GF-D8 (cell line): ENCODE results near the gene IGF1.
"Not testable (repeated sequence)": the region's sequence is repeated elsewhere in the genome, so short reads cannot be mapped to it uniquely, and the experiment has no call there.

ENCODE experiments used
- DNase-seq: peaks from one replicate; lab custom pipeline; 2025; lab: John Stamatoyannopoulos, UW

Gene IGF1

DNA sequence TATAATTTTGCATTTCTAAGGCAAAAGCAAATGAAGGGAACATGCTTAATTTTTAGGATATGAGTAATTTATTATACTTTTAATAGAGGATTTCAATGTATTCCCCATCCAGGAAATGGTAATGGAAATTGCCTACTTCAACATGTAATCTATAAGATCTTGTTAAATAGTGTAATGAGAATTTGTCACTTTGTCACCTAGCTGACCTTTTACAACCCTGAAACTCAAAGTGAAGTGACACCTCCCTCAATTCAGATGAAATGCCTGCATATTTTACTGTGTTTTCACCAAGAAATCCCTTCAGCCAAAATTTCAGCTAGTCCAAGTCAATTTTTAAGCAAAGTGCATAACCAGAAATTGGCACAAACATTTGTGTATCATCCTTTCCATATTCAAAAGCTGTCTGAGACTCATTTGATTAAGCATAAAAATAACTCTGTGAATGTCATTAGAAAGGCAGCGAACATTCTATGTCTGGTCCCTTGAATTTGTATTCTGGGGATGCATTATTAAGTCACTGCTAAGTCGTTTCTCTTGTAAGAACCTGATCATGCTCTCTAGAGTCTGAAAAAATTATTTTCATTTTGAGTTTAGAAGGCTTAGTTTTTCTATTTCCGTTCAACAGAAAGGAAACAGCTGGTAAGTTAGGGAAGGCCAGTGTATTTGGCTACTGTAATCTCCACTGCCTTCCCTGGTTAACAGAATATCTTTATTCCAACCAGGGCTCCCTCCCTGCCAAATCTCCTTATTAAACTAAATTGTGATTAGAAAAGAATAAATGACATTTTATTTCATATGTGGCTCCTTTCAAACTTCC lies 100.8 kb downstream of the IGF1 start:
- DNase-seq = no peak

GRCh38 chr12:102376781-102377180 lies 103.6 kb downstream of the IGF1 start:
- DNase-seq = no peak

GRCh38 chr12:102376181-102376747 lies 104.1 kb downstream of the IGF1 start:
- DNase-seq = no peak

- no peak for DNase-seq
Observed at GRCh38 chr12:102374190-102374589, 106.2 kb downstream of the IGF1 start.

- DNase-seq = no peak
Observed at GRCh38 chr12:102372087-102372486, 108.3 kb downstream of the IGF1 start.

DNA sequence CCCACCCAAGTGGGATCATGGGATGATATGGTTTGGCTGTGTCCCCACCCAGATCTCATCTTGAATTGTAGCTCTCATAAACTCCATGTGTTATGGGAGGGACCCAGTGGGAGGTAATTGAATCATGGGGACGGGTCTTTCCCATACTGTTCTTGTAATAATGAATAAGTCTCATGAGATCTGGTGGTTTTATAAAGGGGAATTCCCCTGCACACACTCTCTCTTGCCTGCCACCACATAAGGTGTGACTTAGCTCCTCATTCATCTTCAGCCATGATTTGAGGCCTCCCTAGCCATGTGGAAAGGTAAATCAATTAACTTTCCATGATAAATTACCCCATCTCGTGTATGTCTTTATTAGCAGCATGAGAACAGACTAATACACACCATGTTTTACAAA lies 109.2 kb downstream of the IGF1 start:
- DNase-seq = no peak

- no peak for DNase-seq
Observed at GRCh38 chr12:102369876-102370275, 110.5 kb downstream of the IGF1 start.

DNA sequence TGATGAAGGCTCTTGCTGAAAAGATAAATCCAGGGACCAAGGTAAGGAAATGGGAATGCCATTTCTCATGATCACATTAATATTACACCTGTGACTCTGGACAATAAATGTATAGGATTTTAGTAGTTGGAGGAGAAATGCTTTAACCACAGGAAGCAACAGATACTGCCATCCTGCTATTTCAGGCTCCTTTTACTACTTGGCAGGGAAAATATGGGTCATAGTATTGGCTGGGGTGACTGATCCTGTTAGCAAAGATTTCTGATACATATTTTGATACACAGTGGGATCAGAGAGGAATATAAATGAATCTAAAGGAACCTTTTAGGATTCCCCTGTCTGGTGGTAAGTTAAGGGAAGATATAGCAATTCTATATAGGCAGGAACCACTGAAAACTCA lies 115.0 kb downstream of the IGF1 start:
- no peak for DNase-seq

DNA sequence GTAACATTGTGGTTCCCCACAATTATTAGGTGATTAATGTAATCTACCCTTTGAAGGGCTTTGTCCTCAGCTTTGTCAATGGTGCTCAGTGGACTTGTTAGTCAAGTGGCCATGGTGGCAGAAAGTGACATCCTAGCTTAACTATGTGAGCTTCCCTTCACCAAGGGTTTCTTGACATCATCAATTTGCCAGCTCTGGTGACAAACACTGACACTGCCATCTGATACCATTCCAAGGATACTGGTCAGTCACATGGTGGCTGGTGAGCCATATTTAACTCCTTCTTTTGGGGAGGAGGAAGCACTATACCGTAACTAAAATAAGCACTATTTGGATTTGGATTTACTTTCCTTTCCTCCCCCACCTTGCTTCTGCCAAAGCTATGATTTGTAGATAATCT lies 115.7 kb downstream of the IGF1 start:
- DNase-seq = no peak

- DNase-seq = no peak
Observed at GRCh38 chr12:102356690-102357089, 123.7 kb downstream of the IGF1 start.

DNA sequence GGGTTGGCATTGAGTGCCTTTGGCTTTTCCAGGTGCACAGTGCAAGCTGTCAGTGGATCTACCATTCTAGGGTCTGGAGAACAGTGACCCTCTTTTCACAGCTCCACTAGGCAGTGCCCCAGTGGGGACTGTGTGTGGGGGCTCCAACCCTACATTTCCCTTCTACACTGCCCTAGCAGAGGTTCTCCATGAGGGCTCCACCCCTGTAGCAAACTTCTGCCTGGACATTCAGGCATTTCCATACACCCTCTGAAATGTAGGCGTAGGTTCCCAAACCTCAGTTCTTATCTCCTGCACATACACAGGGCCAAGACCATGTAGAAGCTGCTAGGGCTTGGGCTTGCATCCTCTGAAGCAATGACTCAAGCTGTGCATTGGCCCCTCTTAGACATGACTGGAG lies 126.1 kb downstream of the IGF1 start:
- DNase-seq = not testable (repeated sequence)

GRCh38 chr12:102351322-102351721 lies 129.0 kb downstream of the IGF1 start:
- no peak for DNase-seq

DNA sequence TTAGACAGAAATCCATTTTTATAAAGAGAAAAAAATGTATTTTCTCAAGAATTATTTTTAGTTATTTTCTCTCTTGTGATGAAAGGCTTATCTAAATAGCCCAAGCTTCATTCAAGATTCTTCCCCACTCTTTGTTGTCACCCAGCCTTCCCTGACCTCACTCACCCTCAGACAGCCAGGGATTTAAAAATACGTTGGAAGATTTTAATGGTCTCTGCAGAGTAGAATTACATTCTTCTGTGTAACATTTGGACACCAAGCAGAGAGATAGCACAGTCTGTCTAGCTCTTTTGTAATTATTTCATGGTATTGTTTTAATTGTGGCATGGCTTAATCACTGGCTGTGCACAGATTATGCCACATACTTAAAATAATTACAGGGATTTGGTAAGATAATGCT lies 130.3 kb downstream of the IGF1 start:
- DNase-seq = no peak

DNA sequence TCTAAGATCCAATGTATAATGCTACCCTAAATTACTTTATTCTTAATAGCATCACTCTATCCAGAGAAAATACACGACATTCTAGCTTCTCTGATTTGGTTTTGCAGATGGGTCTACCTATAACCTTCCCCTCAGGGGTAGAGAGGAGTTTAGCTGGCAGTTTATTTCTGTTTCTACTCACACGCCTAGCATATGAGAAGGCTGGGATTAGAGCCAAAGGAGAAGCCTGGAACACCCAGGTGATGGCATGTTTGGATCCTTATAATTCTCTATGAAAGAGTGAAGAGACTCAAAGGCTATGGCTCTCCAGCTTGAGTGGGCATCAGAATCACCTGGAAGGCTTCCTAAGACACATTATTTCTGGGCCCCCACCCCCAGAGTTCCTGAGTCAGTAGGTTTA lies 131.3 kb downstream of the IGF1 start:
- DNase-seq = no peak

DNA sequence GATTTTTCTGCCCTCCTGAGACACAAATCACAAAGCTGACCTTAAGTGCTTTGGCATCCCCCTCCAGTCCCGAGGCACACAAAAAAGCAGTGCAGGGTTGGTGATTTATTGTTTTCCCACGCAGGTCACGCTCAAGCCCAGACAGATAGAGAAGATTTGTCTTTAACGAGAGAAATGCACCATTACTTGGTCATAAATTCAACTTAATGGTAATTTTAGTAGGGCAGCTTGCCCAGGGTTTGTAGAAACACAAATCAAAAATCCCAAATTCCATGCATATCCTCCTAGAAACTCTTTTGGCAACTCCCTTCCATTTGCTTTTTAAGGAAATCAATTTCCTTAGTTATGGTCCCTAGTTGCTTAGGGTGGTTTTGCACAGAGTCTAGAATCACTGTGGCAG lies 132.6 kb downstream of the IGF1 start:
- no peak for DNase-seq
